ENCODE results near the gene SNX9.

SNX9 gene

GRCh38 chr6:157984686-157985225 is 161.7 kb downstream of the SNX9 start:
- Histone ChIP-seq H3K4ac (ENCODE audit: low read depth in 1 of 2, low read length in 2 of 2) (peak overlapping the region; percentile 47 to 96), H3K18ac (ENCODE audit: low read depth in 1 of 2, low read length in 2 of 2) (peak overlapping the region; percentile 58 to 74), H3K4me3 (ENCODE audit: insufficient read depth in 1 of 2, low read depth in 1 of 2, low read length in 2 of 2) (peak overlapping the region in 1 of 2 experiments; percentile 91), H3K9ac (ENCODE audit: low read length) (peak overlapping the region; percentile 88), H3K36me3 (ENCODE audit: control insufficient read depth in 1 of 2, insufficient read depth in 2 of 2, low read depth in 1 of 2, low read length in 2 of 2) (peaks cover 10 to 12% of the 10 kb centered on the region in 2 experiments), H3K23ac (ENCODE audit: low read length in 2 of 2) (peak overlapping the region in 1 of 2 experiments; percentile 91), H2AK5ac (ENCODE audit: low read length, severe bottlenecking) (peak overlapping the region; percentile 92), H2BK12ac (ENCODE audit: low read length in 2 of 2) (peak overlapping the region; percentile 49 to 85), H4K8ac (ENCODE audit: low read length) (peak overlapping the region; percentile 88), H3K4me1 (ENCODE audit: control insufficient read depth, insufficient read depth, low read depth, low read length) (peaks cover 44% of the 10 kb centered on the region), H2AFZ (ENCODE audit: low read depth, low read length) (no peak overlapping the region), H2BK5ac (ENCODE audit: low read depth, low read length, poor library complexity, severe bottlenecking) (no peak overlapping the region), H2BK120ac (ENCODE audit: low read depth, low read length) (peak overlapping the region; percentile 54), H3K79me1 (replicated peaks; ENCODE audit: low read length, poor library complexity, severe bottlenecking) (no peaks in the 10 kb centered on the region), H3K4me2 (ENCODE audit: low read length, poor library complexity, severe bottlenecking) (peak overlapping the region; percentile 52), H4K91ac (ENCODE audit: low read length) (no peak overlapping the region), H3K14ac (ENCODE audit: low read length in 2 of 2) (peak overlapping the region in 1 of 2 experiments; percentile 81), H2BK15ac (ENCODE audit: low read depth, poor library complexity, severe bottlenecking) (no peak overlapping the region), H3K9me3 (ENCODE audit: control insufficient read depth, low read length) (no peaks in the 10 kb centered on the region), H3K27ac (ENCODE audit: low read length, poor library complexity, severe bottlenecking) (no peak overlapping the region), H3K27me3 (ENCODE audit: control insufficient read depth in 1 of 2, insufficient read depth in 1 of 2, low read length in 2 of 2) (no peaks in the 10 kb centered on the region)
- no peak for DNase-seq
- 58% methylated on average over 14 of the region's 14 CpGs for WGBS

- Histone ChIP-seq H3K23ac (ENCODE audit: low read length in 2 of 2) (no peak overlapping the region), H3K9me3 (ENCODE audit: control insufficient read depth, low read length) (no peaks in the 10 kb centered on the region), H2BK15ac (ENCODE audit: low read depth, poor library complexity, severe bottlenecking) (no peak overlapping the region), H3K4me2 (ENCODE audit: low read length, poor library complexity, severe bottlenecking) (peak overlapping the region; percentile 58), H3K4me3 (ENCODE audit: insufficient read depth in 1 of 2, low read depth in 1 of 2, low read length in 2 of 2) (no peak overlapping the region), H3K14ac (ENCODE audit: low read length in 2 of 2) (no peak overlapping the region), H3K4me1 (ENCODE audit: control insufficient read depth, insufficient read depth, low read depth, low read length) (peaks cover 52% of the 10 kb centered on the region), H3K36me3 (ENCODE audit: control insufficient read depth in 1 of 2, insufficient read depth in 2 of 2, low read depth in 1 of 2, low read length in 2 of 2) (peaks cover 10 to 12% of the 10 kb centered on the region in 2 experiments), H2AK5ac (ENCODE audit: low read length, severe bottlenecking) (no peak overlapping the region), H3K18ac (ENCODE audit: low read depth in 1 of 2, low read length in 2 of 2) (peak overlapping the region; percentile 45 to 72), H2BK12ac (ENCODE audit: low read length in 2 of 2) (peak overlapping the region in 1 of 2 experiments; percentile 87), H3K9ac (ENCODE audit: low read length) (peak overlapping the region; percentile 3), H2BK5ac (ENCODE audit: low read depth, low read length, poor library complexity, severe bottlenecking) (no peak overlapping the region), H4K8ac (ENCODE audit: low read length) (no peak overlapping the region), H2AFZ (ENCODE audit: low read depth, low read length) (no peak overlapping the region), H3K79me1 (replicated peaks; ENCODE audit: low read length, poor library complexity, severe bottlenecking) (no peaks in the 10 kb centered on the region), H4K91ac (ENCODE audit: low read length) (no peak overlapping the region), H3K4ac (ENCODE audit: low read depth in 1 of 2, low read length in 2 of 2) (peak overlapping the region in 1 of 2 experiments; percentile 76), H3K27me3 (ENCODE audit: control insufficient read depth in 1 of 2, insufficient read depth in 1 of 2, low read length in 2 of 2) (no peaks in the 10 kb centered on the region), H3K27ac (ENCODE audit: low read length, poor library complexity, severe bottlenecking) (peak overlapping the region; percentile 44), H2BK120ac (ENCODE audit: low read depth, low read length) (peak overlapping the region; percentile 27)
- WGBS = 38% methylated on average over 12 of the region's 13 CpGs
- no peak for DNase-seq
Measured at GRCh38 chr6:157985378-157986155, 162.5 kb downstream of the SNX9 start.

- Histone ChIP-seq H3K4ac (ENCODE audit: low read depth in 1 of 2, low read length in 2 of 2) (peak overlapping the region in 1 of 2 experiments; percentile 70), H3K14ac (ENCODE audit: low read length in 2 of 2) (no peak overlapping the region), H3K27me3 (ENCODE audit: control insufficient read depth in 1 of 2, insufficient read depth in 1 of 2, low read length in 2 of 2) (no peaks in the 10 kb centered on the region), H3K9ac (ENCODE audit: low read length) (no peak overlapping the region), H4K8ac (ENCODE audit: low read length) (peak overlapping the region; percentile 19), H3K9me3 (ENCODE audit: control insufficient read depth, low read length) (no peaks in the 10 kb centered on the region), H2BK15ac (ENCODE audit: low read depth, poor library complexity, severe bottlenecking) (no peak overlapping the region), H2AK5ac (ENCODE audit: low read length, severe bottlenecking) (peak overlapping the region; percentile 63), H3K4me1 (ENCODE audit: control insufficient read depth, insufficient read depth, low read depth, low read length) (peaks cover 53% of the 10 kb centered on the region), H2BK5ac (ENCODE audit: low read depth, low read length, poor library complexity, severe bottlenecking) (no peak overlapping the region), H3K36me3 (ENCODE audit: control insufficient read depth in 1 of 2, insufficient read depth in 2 of 2, low read depth in 1 of 2, low read length in 2 of 2) (peaks cover 17 to 19% of the 10 kb centered on the region in 2 experiments), H2AFZ (ENCODE audit: low read depth, low read length) (no peak overlapping the region), H2BK120ac (ENCODE audit: low read depth, low read length) (peak overlapping the region; percentile 52), H3K4me3 (ENCODE audit: insufficient read depth in 1 of 2, low read depth in 1 of 2, low read length in 2 of 2) (no peak overlapping the region), H2BK12ac (ENCODE audit: low read length in 2 of 2) (peak overlapping the region; percentile 5 to 51), H3K23ac (ENCODE audit: low read length in 2 of 2) (peak overlapping the region in 1 of 2 experiments; percentile 84), H4K91ac (ENCODE audit: low read length) (peak overlapping the region; percentile 78), H3K4me2 (ENCODE audit: low read length, poor library complexity, severe bottlenecking) (no peak overlapping the region), H3K79me1 (replicated peaks; ENCODE audit: low read length, poor library complexity, severe bottlenecking) (peaks cover 2% of the 10 kb centered on the region), H3K18ac (ENCODE audit: low read depth in 1 of 2, low read length in 2 of 2) (peak overlapping the region; percentile 75 to 88), H3K27ac (ENCODE audit: low read length, poor library complexity, severe bottlenecking) (no peak overlapping the region)
- WGBS = 88% methylated on average over 18 of the region's 20 CpGs
- no peak for DNase-seq
Measured at GRCh38 chr6:157987788-157988699, 165.0 kb downstream of the SNX9 start.
